IPS-NIHi11 (cell line): ENCODE measurements around the gene TP53AIP1.

ENCODE experiments used
- DNase-seq: peaks from one replicate; pipeline ENCODE4 v3.0.0; 2012; ENCODE audit warnings: mixed read lengths, low spot score

TP53AIP1 gene

GRCh38 chr11:128905345-128906184 is 37.1 kb downstream of the TP53AIP1 start:
- DNase-seq = peak; percentile 84

- DNase-seq = peak; percentile 75
Measured at GRCh38 chr11:128904656-128905344, 37.9 kb downstream of the TP53AIP1 start.

- DNase-seq = no peak
Measured at GRCh38 chr11:128904303-128904655, 38.4 kb downstream of the TP53AIP1 start.

GRCh38 chr11:128903248-128904061 is 39.2 kb downstream of the TP53AIP1 start:
- peak; percentile 72 for DNase-seq

DNA sequence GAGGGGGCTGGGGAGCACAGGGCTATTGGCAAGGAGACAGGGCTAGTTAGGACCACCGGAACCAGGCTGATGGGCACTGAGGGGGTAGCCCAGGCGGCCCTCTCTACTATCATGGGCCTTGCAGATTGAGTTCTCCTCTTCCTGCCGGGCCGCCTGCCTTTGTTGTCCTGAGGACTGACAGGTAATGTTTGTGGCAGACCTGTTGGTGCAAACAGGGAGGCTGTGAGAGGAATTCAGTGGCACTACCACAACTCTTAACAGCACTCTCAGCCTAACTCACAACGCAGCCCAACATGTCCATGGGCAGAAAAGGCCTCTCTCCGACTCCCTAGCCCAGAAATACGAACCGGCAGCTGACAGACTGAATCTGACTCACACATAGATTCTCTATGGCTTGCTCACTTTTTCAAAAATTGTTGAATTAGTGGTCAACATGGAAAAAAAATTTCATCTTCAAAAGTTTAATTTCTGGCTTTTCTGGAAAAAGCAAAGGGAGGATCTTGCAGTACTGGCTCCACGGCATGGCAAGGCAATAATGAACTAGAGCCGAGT is 40.1 kb downstream of the TP53AIP1 start:
- no peak for DNase-seq

- no peak for DNase-seq
Measured at GRCh38 chr11:128901653-128902514, 40.8 kb downstream of the TP53AIP1 start.

DNA sequence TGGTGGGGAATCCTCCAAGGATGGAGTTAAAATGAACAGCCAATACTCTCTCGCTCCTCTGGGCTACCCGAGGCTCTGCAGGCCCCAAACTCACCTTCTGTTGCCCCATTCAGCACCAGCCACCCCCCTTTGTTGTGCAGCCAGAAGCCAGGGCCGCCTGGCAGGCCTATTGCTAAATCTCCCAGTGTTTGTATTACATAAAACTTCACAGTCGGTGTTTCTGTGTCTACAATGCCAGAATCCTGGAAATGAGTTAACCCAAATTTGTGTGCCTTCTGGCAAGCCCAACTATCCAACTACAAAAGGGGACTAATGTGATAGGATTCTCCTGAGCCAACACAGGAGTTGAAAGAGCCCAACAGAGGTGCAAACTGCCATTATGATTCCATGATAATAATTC is 42.2 kb downstream of the TP53AIP1 start:
- DNase-seq = no peak

DNA sequence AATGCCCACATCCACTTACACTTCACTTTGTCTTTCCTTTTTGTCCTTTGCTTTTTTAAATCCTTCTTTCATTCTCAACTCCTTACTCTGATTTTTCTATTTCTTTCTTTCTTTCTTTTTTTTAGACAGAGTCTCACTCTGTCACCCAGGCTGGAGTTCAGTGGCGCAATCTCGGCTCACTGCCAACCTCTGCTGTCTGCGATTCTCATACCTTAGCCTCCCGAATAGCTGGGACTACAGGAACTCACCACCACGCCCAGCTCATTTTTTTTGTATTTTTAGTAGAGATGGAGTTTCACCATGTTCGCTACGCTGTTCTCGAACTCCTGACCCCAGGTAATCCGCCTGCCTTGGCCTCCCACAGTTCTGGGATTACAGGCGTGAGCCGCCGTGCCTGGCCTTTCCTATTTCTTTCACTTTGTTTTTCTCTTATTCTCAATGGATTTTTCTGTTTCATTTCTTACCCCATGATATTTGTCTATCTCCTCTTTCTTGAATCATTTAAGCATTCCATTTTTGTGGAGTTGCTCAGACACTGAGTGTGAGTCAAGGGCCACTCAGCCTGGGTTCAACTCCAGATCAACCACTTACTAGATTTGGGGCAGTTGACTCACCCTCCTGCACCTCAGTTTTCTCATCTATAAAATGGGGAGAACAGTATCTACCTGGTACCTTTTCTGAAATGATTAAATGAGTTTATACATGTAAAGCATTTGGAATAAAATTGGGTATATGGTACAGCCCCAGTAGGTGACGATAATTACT is 43.9 kb downstream of the TP53AIP1 start:
- no peak for DNase-seq

DNA sequence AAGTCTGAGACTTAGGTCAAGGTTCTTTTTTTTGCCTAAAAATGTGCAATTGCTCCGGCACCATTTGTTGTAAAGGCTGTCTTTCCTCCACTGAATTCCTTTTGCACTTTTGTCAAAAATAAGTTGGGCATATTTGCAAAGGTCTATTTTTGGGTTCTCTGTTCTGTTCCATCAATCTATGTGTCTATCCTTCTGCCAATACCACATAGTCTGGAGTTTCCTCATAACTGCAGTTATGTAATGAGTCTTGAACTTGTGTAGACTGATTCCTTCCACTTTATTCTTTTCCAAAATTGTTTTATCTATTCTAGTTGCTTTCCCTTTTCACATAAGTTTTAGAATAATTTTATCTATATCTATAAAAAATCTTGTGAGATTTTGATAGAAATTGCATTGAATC is 44.8 kb downstream of the TP53AIP1 start:
- no peak for DNase-seq

DNA sequence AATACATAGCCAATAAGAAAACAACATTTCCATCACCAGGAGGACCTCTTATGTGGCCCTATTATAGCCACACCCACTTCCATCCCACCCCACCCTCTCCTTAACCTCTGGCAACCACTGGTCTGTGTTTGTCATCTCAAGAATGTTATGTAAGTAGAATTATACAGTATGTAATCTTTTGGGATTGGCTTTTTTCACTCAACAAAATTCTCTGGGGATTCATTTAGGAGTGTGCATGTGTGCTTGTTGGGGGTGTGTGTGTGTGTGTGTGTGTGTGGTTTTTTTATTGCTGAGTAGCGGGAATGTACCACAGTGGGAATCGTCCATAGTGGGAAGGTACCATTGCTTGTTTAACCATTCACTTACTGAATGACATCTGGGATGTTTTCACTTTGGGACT is 46.3 kb downstream of the TP53AIP1 start:
- no peak for DNase-seq

DNA sequence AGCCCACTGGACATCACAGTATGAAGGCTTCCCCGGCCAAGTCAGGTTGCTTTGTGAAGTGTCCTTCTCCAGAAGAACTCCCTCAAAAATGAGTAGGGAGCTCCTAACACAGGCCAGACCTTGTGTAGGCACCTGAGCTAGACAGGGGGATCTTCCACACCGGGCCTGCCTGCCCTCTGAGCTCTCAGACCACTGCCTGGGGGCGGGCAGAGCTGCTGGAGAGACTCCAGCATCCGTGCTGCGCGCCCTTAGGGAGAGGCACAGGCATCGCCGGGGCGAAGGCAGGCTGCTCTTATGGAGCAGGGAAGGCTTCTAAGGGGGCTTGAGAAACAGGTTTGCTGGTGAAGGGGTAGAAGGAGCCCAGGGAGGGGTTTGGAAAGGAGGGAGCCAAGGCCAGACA is 47.1 kb downstream of the TP53AIP1 start:
- DNase-seq = no peak

GRCh38 chr11:128894685-128895084 is 48.0 kb downstream of the TP53AIP1 start:
- no peak for DNase-seq

DNA sequence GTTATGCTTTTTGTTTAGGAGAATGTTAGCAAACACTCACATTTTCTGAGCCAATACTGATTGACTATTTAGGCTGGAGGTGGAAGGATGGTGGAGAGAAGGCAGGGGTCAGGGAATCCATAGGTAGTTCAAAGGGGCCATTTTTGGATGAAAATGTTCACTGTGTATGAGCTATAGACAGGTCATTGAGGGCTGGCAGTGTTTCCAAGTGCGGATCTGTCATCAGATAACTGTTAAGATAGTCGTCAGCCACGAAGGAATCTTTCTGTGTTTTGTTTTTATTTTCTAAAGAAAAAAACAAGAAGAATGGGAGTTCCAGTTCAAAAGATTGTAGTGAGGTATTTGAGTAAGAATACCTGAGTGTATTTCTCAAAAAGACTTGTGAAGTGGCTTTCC is 48.4 kb downstream of the TP53AIP1 start:
- DNase-seq = no peak

DNA sequence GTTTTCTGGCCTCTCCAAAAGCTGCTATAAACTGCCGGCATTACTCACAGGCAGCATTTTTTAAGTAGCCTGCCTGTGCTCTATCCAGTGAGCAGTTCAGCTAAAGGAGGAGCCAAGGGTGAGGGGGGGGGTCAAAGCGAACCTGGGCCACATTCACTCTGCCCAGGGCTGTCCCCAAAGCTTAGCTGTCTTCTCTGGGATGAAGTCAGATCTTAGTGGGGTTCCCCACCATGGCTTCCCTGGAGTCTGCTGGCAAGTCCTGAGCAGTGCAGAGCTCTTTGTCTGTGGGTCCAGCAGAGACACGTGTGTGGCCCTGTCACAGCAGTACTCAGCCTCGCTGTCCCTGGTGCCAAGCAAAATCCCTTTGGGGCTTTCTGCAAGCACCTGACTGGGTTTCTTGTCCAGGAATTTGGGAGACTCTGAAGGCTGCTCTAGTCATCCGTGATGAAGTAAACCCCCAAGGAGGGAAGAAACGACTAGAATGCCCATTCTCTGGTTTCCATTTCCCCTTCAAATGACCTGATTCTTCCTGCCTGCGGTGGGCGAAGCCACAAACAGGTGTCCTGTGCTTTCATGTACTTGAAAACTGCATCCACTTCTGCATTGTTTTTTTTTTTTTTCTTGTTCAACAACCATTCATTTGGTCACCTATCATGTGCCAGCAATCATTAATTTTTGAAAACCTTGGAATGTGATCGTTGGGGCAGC is 48.9 kb downstream of the TP53AIP1 start:
- DNase-seq = no peak

DNA sequence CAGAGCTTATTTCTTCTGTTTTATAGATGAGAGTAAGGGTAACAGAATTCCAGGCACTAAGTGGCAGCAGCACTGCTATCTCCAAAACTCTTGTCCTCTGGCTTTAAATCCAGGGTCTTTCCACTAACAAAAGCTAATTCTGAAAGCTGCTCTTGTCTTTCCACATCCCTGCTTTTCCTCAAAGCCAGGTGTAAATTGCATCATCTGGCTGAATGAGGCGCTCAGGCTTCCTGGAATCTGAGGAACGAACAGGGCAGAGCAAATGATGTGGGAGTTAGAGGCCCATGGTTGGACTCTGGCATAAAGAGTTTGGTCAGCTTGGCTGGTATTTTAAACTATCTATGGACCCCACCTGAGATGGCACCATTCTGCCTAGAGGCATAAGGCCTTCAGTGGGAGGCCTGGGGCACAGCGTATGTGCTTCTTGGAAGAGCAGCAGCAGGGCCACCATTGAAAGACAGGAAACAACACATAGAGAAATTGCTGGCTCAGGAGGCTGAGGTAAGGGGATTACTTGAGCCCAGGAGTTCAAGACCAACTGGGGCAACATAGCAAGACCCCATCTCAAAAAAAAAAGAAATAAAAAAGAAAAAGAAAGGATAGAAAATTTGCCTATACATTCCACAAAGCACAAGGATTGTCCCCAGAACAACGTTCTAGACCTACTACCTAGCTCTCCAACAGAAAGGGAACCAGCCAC is 49.7 kb downstream of the TP53AIP1 start:
- DNase-seq = no peak

- DNase-seq = no peak
Measured at GRCh38 chr11:128891913-128892398, 50.7 kb downstream of the TP53AIP1 start.

DNA sequence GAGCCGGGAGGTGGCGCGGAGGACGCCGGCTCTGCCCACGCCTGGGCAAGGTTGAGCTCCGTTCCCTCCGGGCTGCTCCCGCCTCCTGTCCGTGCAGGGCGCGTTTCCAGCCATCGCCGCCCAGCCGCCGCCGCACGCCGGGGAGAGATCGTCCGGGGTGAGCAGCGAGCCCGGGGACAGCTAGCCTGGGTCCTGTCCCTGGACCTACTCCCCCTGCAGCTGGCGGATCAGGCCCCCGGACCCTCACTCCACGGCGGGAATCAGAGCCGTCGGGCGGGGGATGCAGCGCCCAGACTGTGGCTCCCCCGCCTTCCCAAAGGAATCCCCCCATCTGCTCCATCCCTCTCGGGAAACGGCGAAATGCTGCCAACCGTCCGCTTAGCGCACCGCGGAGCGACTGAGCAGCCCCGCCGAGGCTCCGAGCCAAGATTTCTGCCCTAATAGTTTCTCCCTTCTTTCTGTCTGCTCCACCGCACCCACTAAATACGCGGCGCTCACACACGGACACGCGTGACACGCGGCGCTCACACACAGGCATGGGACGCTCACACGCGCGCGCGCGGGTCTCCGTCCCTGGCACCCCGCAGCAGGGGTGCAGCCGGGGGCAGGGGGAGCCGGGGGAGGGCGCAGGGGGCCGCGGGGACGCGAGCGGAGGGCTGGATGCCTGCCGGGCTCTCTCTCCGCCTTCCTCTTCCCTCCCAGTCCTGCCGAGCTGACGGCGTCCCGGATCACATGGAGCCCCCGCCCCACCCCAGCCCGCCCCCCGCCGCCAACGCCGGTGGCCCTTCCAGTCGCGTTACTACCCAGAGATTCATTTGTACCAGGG is 51.9 kb downstream of the TP53AIP1 start, which contains the start of gene KCNJ5:
Gene KCNJ5 (plus strand): TSS at position 814 of the 826 bp plus-strand sequence. CDS start 19,918 bp downstream, outside the sequence.
- DNase-seq = peak; percentile 59

GRCh38 chr11:128890216-128890542 is 52.5 kb downstream of the TP53AIP1 start:
- no peak for DNase-seq
